Activated T-cell treated with anti-CD3 and anti-CD28 coated beads, Interleukin-2, amount 50 U/mL, for 4 hours (primary cell): ENCODE data around the gene CEBPZ. TPM values are rescaled to one million over a fixed set of nuclear protein-coding genes. Genes with fewer than 3 reads are reported as not detected.

ENCODE experiments used
- ATAC-seq, 2 donors: fragments of 200-7000 bp; cut with Tn5 transposase; one replicate each; pipeline ENCODE4 v1.10.0; 2021
- DNase-seq: peaks from one replicate; pipeline ENCODE4 v3.0.0-alpha.2; 2020
- H3K27me3 Mint-ChIP-seq: one replicate; pipeline ENCODE4 v1.8.0; 2021; ENCODE audit warnings: low read depth, mixed read lengths
- H3K36me3 Mint-ChIP-seq: one replicate; pipeline ENCODE4 v1.8.0; 2022; ENCODE audit warnings: mixed read lengths; ENCODE audit not compliant: insufficient read depth
- H3K4me1 Mint-ChIP-seq: one replicate; pipeline ENCODE4 v1.8.0; 2021; ENCODE audit warnings: low read depth, mixed read lengths
- H3K4me3 Mint-ChIP-seq: one replicate; pipeline ENCODE4 v1.8.0; 2021; ENCODE audit warnings: mild to moderate bottlenecking, moderate library complexity, mixed read lengths
- H3K9me3 Mint-ChIP-seq: one replicate; pipeline ENCODE4 v1.8.0; 2021; ENCODE audit warnings: mixed read lengths
- total RNA-seq, 3 donors: library from RNA; stranded (reverse); gene quantifications; one replicate each; pipeline ENCODE4 v1.2.1, GENCODE V29; 2021

CEBPZ gene
- total RNA-seq, 3 donors from 2014 or later: 103 to 131 (median 117) TPM

DNA sequence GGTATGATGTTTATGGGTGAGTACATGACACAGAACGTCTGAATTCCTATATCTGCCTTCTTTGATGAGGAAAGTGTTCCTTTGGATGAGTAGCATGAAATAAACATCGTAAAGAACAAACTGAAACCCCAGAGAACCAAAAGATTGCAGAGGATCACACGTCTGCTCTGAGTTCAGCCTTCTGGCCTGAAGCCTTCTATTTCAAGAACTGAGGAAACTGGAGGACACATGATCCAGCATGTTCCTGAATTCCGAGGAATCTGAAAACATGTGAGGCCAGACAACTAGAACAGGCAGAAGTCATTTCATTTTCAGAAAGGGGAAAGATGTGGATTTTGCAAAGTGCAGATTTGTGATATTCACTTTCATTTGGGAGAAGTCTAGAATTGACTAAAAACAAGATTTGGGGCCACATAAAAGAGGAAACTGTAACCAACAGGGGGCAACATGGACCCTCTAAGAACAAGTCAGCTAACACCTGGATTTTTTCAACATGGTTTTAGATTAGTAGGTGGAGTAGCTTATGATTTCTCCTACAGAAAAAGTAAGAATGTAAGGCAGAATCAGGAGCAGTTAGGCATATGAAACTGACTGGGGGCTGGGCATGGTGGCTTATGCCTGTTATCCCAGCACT, 51.3 kb downstream of the CEBPZ start:
- Mint-ChIP-seq H3K9me3 (no peaks in the 10 kb centered on the region), H3K4me3 (no peak overlapping the region), H3K4me1 (no peaks in the 10 kb centered on the region), H3K27me3 (peaks cover 10% of the 10 kb centered on the region), H3K36me3 (no peaks in the 10 kb centered on the region)
- no peak for ATAC-seq
- DNase-seq: no peak

GRCh38 chr2:37173741-37174140, 57.7 kb downstream of the CEBPZ start:
- ATAC-seq (no peak), DNase-seq (no peak)
- Mint-ChIP-seq H3K27me3 (no peaks in the 10 kb centered on the region), H3K4me1 (no peaks in the 10 kb centered on the region), H3K36me3 (no peaks in the 10 kb centered on the region), H3K9me3 (no peaks in the 10 kb centered on the region), H3K4me3 (no peak overlapping the region)

- H3K36me3 Mint-ChIP-seq: no peaks in the 10 kb centered on the region
- H3K9me3 Mint-ChIP-seq: no peaks in the 10 kb centered on the region
- no peak overlapping the region for H3K4me3 Mint-ChIP-seq
- DNase-seq: no peak
- H3K4me1 Mint-ChIP-seq: no peaks in the 10 kb centered on the region
- ATAC-seq: no peak
- H3K27me3 Mint-ChIP-seq: no peaks in the 10 kb centered on the region
These were observed 59.8 kb downstream of the CEBPZ start for GRCh38 chr2:37171624-37171950.

DNA sequence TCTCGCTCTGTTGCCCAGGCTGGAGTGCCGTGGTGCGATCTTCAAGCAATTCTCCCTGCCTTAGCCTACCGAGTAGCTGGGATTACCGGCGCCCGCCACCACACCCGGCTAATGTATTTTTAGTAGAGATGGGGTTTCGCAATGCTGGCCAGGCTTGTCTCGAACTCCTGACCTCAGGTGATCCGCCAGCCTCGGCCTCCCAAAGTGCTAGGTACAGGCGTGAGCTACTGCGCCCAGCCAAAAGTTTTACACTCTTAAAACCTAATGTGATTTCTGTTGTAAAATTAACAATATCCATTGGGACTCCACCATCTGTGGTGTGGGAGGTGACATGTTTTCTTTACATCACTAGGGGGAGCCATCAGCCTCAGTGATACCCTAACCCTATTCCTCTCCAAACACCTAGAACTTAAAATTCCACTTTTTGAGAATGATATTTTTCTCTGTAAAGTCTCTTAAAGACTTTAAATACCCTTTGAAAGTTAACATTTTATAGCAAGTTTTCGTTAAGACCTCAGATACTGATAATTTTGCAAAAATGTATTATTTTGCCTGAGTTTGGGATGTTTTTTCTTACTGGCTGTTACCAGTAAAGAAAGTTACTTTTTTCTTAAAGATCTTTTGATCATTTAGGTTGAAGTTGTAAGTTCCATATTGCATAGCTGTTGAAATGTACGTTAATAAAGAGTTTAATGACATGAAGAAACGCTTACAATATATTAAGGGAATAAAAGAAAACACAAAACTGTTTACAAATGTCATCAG, 63.0 kb downstream of the CEBPZ start:
- peaks cover 4% of the 10 kb centered on the region for H3K36me3 Mint-ChIP-seq
- H3K4me1 Mint-ChIP-seq: no peaks in the 10 kb centered on the region
- DNase-seq (peak; percentile 19), ATAC-seq (peak; percentile 58 to 78)
- no peak overlapping the region for H3K4me3 Mint-ChIP-seq
- H3K9me3 Mint-ChIP-seq: peaks cover 6% of the 10 kb centered on the region
- H3K27me3 Mint-ChIP-seq: peaks cover 1% of the 10 kb centered on the region

DNA sequence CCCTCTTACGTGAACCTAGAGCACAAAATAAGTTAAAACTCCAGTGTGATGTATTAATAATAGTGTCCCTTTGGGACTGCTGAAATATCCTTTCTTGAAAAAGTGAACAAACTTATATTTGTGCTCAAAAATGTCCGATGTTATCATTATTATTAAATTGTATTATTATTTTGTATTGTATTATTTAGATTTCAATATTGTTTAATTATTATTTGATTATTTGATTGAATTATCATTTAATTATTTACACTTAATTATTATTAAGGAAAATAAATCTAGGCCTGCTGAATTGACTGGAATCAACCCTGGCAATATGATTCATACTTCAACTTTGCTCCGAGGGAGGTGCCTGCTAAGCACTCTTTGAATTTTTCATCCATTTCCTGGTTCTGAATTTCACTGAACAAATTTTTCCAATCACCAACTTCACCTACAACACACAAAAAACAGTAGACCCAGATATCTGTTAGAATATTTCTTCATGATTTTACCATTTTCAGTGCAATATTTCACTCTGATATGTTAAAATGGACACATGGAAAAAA, 63.7 kb downstream of the CEBPZ start:
- Mint-ChIP-seq H3K36me3 (peaks cover 4% of the 10 kb centered on the region), H3K4me1 (no peaks in the 10 kb centered on the region), H3K4me3 (no peak overlapping the region), H3K9me3 (peaks cover 6% of the 10 kb centered on the region), H3K27me3 (peaks cover 1% of the 10 kb centered on the region)
- no peak for DNase-seq
- ATAC-seq: no peak

GRCh38 chr2:37164757-37165156, 66.6 kb downstream of the CEBPZ start:
- Mint-ChIP-seq H3K9me3 (peaks cover 6% of the 10 kb centered on the region), H3K27me3 (peaks cover 1% of the 10 kb centered on the region), H3K36me3 (peaks cover 4% of the 10 kb centered on the region), H3K4me3 (no peak overlapping the region), H3K4me1 (peaks cover 10% of the 10 kb centered on the region)
- DNase-seq: no peak
- ATAC-seq: no peak

DNA sequence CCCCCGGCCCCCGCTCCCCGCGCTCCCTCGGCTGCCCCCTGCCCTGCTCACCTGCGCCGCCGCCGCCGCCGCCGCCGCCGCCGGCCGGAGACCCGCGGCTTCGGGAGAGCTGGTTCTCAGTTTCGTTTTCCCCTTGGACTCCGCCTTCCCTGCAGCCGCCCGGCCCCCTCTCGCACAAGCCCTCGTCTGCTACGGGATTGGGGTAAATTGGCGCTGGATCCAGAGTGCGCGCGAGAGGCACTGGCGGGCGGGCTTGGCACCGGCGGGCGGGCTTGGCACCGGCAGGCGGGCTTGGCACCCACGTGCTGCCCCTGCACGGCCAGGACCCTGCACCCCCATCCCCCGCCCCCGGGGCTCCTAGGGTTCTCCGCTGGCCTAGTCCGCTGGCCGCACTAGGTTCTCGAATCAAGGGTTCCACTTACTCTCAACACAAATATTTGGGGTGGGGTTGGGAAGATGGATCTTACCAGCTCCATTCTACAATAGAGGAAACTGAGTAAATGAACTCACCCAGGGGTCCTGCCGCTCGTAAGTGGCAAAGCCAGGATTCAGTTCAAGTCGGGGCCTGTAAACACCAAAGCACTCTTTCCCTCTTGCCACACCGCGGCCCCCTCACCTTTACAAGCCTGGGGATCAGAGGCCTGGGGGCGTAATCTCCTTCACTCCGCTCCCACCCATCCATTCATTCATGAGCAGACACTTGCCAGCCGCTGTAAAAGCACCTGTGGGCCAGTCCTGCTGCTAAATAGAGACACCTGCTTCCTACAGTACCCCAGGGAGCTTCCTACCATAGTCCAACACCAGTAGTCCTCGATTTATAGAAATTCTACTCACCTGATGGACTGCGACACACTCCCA, 74.3 kb downstream of the CEBPZ start, which contains the start of gene EIF2AK2:
Gene EIF2AK2, minus strand, starts transcription at position 124 of the 858 bp plus-strand sequence. CDS start 9,174 bp downstream, outside the sequence.
- peaks cover 66% of the 10 kb centered on the region for H3K4me1 Mint-ChIP-seq
- H3K9me3 Mint-ChIP-seq: peaks cover 5% of the 10 kb centered on the region
- DNase-seq: peak; percentile 71
- H3K27me3 Mint-ChIP-seq: no peaks in the 10 kb centered on the region
- ATAC-seq: peak; percentile 92 to 96
- H3K4me3 Mint-ChIP-seq: peak within 1 kb of the TSS; percentile 87
- peaks cover 18% of the 10 kb centered on the region for H3K36me3 Mint-ChIP-seq

DNA sequence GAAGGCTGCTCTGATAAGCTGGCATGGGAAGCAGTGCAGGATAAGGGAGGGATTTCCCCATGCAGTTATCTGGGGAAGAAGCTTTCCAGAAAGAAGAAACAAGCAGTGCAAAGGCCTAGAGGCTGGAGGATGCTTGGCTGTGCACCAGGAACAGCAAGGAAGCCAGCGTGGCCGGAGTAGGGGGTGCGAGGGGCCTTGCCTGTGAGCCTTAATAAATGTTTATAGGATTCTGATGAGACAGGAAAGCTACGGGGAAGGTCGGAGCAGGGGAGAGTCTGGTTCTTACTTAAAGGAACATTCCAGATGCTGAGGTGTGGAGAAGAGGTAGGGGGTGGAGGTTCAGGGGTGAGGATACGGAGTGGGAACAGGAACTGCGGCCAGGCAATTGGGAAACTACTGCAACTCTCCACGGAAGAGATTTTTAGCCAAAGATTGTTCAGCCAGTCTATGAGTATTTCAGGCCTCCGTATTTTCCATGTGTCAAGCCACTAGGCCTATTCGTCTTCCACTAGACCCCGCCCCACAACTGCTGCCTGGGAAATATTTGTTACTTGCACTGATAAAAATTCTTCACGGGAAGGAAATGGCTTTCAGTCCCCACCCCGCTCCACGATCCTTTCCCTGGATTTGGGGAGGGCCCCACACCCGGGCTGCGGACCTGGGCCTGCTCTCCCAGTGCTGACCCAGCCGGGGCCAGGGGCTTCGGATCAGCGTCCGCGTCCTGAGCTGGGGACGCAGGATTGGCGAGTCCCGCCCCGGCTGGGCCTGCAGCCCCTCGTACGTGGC, 75.1 kb downstream of the CEBPZ start:
- H3K27me3 Mint-ChIP-seq: no peaks in the 10 kb centered on the region
- ATAC-seq: peak; percentile 38 to 44
- H3K4me3 Mint-ChIP-seq: peak overlapping the region; percentile 87
- peaks cover 5% of the 10 kb centered on the region for H3K9me3 Mint-ChIP-seq
- H3K36me3 Mint-ChIP-seq: peaks cover 20% of the 10 kb centered on the region
- peak; percentile 25 for DNase-seq
- peaks cover 65% of the 10 kb centered on the region for H3K4me1 Mint-ChIP-seq

- peaks cover 5% of the 10 kb centered on the region for H3K9me3 Mint-ChIP-seq
- no peaks in the 10 kb centered on the region for H3K27me3 Mint-ChIP-seq
- H3K4me1 Mint-ChIP-seq: peaks cover 72% of the 10 kb centered on the region
- H3K4me3 Mint-ChIP-seq: no peak overlapping the region
- H3K36me3 Mint-ChIP-seq: peaks cover 21% of the 10 kb centered on the region
- no peak for ATAC-seq
- DNase-seq: no peak
These were observed 76.6 kb downstream of the CEBPZ start for GRCh38 chr2:37154785-37155184.

DNA sequence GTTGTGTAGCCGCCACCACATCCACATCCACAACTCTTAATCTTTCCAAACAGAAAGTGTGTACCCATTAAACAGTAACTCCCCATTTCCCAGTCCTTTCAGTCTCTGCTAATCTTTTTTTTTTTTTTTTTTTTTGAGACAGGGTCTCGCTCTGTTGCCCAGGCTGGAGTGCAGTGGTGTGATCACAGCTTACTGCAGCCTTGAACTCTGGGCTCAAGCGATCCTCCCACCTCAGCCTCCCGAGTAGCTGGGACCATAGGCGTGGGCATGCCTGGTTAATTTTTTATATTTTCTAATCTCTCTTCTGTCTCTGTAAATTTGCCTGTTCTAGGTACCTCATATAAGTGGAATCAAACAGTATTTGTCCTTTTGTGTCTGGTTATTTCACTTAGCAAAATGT, 78.2 kb downstream of the CEBPZ start:
- H3K4me1 Mint-ChIP-seq: peaks cover 72% of the 10 kb centered on the region
- ATAC-seq (no peak), DNase-seq (no peak)
- no peaks in the 10 kb centered on the region for H3K27me3 Mint-ChIP-seq
- peaks cover 29% of the 10 kb centered on the region for H3K36me3 Mint-ChIP-seq
- H3K4me3 Mint-ChIP-seq: no peak overlapping the region
- peaks cover 5% of the 10 kb centered on the region for H3K9me3 Mint-ChIP-seq

Other genes starting within 250 kb of the CEBPZ start
- gene HEATR5B, start 147.2 kb downstream of the CEBPZ start, total RNA-seq: 10 to 100 TPM; 11.3 to 18.2 (median 14.9) TPM
- 10 to 100 TPM; 17.0 to 18.4 (median 17.2) TPM for gene GPATCH11, start 147.1 kb downstream of the CEBPZ start, total RNA-seq
- 10 to 100 TPM; 13.8 to 23.4 (median 21.2) TPM for gene EIF2AK2, start 74.6 kb downstream of the CEBPZ start, total RNA-seq
- gene SULT6B1, start 42.9 kb downstream of the CEBPZ start, total RNA-seq: not detected
- 10 to 100 TPM; 35.3 to 41.1 (median 37.0) TPM for gene CEBPZOS, start 35.1 kb downstream of the CEBPZ start, total RNA-seq
- gene NDUFAF7, start 62 bp upstream of the CEBPZ start, total RNA-seq: 10 to 100 TPM; 16.4 to 22.1 (median 17.9) TPM
- 10 to 100 TPM; 39.8 to 66.9 (median 48.4) TPM for gene PRKD3, start 93.2 kb upstream of the CEBPZ start, total RNA-seq
- 1 to 10 TPM; 5.5 to 7.0 (median 6.9) TPM for gene QPCT, start 113.0 kb upstream of the CEBPZ start, total RNA-seq